ELF-1 (cell line): ENCODE results near the gene SCPEP1.

Source experiments
- DNase-seq: peaks from one replicate; pipeline ENCODE4 v3.0.0-alpha.2; 2016; ENCODE audit warnings: low read depth, low spot score

Gene SCPEP1

DNA sequence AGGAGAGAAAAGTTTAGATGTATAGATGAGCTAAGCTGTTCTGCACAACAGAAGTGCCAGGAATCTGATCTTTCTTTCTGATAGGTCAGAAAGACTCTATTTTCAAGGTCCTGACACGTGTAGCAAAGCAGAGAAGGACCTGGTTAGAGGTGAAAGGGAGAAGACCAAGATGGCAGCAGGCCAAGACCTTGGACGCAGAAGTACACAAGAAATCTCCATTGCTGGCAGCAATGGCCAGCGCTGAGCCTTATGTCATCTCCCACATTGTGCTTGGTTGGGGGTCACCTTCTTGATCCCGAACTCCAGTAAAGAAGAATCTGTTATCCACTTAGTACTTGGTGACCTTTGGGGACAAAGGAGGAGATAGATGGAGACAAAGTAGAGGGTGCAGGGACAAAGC is 65.3 kb downstream of the SCPEP1 start:
- no peak for DNase-seq

DNA sequence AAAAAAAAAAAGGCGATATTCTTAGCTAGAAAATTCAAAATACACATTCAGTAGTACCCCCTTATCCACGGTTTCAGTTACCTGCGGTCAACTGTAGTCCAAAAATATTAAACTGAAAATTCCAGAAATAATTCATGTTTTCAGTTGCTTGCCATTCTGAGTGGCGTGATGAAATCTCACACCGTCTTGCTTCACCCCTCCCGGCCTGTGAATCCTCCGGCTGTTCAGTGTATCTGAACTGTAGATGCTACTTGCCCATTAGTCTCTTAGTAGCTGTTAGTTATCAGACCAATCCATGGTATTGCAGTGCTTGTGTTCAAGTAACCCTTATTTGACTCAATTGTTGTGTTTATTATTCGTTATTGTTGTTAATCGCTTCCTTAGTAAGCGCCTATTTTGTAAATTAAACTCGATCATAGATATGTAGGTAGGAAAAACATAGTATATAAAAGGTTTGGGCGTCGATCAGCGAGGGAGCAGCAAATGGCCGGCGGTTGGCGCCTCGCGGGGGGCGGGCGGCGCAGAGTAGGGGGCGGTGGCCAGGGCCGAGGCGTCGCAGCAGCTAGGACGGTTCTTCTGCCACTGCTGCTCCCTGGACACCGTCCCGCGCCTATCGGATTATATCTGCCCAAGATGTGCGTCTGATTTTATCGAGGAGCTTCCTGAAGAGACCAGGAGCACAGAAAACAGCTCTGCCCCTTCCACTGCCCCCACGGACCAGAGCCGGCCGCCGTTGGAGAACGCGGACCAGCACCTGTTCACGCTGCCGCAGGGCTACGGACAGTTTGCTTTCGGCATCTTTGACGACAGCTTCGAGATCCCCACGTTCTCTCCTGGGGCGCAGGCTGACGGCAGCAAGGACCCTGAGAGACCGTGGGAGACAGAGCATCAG is 67.3 kb downstream of the SCPEP1 start:
- no peak for DNase-seq

DNA sequence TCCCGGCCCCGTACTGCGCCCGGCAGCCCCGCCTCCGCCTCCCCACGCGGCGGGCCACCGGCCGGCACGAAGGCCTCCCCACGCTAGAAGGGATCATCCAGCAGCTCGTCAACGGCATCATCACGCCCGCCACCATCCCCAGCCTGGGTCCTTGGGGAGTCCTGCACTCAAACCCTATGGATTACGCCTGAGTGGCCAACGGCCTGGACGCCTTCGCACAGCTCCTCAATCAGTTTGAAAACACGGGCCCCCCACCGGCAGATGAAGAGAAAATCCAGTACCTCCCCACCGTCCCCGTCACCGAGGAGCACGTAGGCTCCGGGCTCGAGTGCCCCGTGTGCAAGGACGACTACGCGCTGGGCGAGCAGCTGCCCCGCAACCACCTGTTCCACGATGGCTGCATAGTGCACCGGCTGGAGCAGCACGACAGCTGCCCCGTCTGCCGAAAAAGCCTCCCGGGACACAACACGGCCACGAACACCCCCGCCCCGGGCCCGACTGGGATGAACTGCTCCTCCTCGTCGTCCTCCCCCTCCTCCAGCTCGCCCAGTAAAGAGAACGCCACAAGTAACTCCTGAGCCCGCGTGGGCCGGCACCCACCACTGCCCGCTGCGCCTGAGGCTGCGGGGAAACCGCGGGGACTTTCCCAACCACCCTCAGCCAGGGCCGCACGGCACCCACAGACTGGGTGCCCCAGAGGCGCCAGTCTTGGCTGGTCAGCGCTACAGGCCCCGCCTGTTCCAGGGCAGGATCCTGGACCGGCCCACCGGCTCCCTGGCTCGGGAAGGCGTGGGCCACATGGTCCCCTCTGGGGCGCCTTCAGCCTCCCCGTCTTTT is 68.2 kb downstream of the SCPEP1 start:
- DNase-seq = no peak

DNA sequence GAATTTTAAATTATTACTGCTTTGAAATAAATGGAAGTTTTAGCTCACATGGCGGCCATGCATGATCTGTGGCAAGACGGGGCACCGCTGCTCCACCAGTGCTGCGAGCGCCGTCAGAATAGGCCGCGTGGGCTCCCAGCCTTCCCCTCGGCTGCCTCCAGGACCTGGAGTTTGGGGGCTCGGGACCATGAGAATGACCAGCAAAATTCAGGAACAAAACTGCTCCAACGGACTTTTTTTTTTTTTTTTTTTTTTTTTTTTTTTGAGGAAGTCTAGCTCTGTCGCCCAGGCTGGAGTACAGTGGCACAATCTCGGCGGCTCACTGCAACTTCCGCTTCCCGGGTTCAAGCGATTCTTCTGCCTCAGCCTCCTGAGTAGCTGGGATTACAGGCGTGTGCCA is 68.8 kb downstream of the SCPEP1 start:
- DNase-seq = no peak

GRCh38 chr17:57048096-57048495 is 70.2 kb downstream of the SCPEP1 start:
- no peak for DNase-seq

DNA sequence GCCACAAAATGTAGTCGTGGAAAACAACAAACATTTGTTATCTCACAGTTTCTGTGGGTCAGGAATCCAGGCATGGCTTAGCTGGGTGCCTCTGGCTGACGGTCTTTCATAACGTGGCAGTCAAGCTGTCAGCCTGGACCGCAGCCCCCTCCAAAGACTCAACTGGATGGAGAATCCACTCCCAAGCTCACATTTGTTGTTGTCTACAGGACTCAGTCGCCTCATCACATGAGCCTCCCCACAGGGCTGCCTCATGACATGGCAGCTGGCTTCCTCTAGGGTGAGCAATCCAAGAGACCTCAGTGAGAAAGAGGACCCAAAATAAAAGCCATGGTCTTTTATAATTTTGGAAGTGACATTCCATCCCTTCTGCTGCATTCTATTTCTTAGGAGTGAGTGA is 72.4 kb downstream of the SCPEP1 start:
- DNase-seq = no peak

GRCh38 chr17:57051886-57052361 is 74.0 kb downstream of the SCPEP1 start:
- DNase-seq = no peak
